NCI-H2196 treated with DMSO at 0.1 percent for 48 hours (cell line): ENCODE results near the gene DNAH3.

Experiments
- DNase-seq: peaks from one replicate; lab custom pipeline; 2025; ENCODE audit not compliant: unreplicated experiment; lab: John Stamatoyannopoulos, UW

The DNAH3 gene

DNA sequence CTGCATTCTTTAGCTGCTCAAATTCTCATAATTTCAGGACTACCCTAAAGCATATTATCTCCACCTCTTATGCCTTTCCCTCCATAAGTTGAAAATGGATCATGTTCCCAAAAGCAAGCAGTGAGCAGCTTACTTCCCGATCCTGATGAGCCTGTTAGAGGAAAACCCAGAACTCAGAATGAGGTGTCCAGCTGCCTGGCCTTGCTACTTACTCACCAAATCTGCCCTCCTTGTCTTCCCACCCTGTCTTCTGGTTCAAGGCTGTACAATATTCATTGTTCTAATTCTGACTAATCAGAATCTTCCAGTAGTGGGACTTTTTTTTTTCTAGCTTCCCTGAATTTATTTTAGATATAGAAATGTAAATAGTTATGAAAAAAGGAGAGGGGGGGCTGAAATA lies 239.3 kb downstream of the DNAH3 start:
- no peak for DNase-seq

DNA sequence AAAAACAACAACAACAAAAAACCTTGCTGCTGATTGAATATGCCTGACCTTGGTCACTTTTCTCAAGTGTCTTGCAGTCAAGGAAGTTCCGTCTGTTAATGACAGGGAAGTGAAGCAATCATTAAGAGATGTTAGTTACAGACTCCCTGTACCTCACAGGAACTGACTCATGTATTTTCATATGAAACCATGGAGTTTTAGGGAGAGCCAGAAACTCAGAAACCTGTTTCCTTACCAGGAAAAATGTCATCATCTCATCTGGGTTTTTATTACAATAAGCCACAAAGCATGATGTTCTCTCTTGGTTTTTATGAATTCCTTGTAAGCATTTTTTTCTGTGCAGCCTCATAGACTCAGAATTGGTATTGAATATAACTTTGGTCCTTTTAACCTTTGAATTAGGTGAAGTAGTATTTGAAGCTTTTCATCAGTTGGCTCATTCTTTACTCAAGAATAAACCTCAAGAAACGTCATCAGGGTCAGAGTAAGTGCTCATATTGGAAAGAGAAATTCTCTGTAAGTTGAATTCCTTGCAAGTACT lies 239.8 kb downstream of the DNAH3 start:
- no peak for DNase-seq

DNA sequence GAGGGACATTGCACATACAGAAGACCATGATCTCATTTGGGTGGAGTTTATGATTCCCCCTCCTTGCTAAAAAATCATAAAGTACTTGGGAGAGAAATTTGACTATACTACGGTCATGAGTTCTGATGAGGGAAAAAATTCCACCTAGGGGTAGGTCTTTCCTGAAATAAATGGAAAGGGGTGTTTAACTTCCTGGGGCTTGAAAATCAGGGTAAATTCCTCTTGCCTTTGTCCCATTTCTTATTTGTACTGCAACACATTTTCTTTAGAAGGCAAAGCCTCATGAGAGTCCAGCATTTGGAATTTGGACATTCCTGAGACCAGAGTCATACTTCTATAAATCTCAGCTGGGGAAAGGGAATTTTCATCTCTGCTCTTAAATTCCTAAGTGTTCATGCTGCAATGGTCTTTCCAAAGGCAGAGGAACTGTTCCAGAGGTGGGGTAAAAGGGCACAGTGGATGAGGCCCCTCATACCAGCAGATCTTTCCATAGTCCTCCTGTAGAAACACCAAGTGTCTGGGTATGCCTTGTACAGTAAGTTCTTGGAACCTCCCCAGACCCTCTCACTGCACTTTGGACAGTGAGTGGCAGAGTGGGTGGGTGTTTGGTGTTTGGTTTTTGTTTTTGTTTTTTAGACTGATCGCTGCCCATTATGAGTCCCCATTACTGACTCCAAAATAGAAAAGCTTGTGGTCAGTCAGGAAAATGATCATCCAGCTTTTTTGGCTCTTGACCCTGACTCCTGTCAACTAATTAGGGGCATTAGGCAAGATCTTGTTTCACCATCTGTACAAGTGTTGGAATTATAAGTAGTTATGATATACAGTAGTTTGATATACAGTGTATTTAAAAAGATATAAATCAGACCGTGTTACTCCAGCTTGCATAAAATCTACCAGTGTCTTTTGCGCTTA lies 244.0 kb downstream of the DNAH3 start:
- no peak for DNase-seq

DNA sequence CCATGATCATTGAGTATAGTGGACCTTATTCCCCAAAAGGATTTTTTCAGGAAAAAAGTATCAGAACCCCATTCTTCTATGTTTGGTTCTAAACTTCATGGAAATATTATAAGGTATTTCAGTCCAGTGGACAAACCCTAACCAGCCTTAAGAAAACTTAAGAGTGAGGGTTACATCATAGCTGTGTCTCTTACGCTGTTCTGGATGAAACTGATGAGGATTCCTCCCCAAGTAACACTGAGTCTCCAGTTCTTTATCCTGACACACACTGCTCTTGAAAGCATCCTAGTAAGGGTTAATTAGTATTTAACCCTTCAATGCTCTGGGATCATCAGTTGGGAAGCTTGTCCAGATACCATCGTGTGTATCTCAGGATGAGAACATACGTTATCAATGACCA lies 245.1 kb downstream of the DNAH3 start:
- no peak for DNase-seq

DNA sequence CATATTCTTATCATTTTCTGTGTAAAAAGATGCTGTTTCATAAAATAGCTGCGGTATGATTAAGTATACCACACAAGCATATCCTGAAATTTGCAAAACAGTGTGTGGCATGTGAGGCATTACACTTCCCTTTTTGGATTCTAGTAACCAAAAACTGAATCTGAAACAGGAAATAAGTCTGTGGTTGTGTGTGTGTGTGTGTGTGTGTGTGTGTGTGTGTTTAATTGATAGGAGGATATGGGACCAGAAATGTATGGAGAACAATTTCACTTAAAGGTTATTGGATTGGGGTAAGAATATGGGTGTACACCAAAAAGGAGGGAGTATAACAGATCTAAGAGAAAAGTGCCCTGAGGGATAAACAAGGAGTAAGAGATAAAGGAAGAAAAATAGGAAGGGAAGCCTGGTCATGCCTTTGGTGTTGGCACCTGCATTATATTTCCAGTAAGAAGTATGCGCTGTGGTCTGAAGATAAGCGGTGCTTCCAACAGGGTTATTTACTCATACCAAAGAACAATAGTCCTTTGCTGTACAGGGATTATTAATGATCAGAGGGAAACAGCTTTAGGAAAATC lies 246.1 kb downstream of the DNAH3 start:
- DNase-seq: peak; percentile 42

DNA sequence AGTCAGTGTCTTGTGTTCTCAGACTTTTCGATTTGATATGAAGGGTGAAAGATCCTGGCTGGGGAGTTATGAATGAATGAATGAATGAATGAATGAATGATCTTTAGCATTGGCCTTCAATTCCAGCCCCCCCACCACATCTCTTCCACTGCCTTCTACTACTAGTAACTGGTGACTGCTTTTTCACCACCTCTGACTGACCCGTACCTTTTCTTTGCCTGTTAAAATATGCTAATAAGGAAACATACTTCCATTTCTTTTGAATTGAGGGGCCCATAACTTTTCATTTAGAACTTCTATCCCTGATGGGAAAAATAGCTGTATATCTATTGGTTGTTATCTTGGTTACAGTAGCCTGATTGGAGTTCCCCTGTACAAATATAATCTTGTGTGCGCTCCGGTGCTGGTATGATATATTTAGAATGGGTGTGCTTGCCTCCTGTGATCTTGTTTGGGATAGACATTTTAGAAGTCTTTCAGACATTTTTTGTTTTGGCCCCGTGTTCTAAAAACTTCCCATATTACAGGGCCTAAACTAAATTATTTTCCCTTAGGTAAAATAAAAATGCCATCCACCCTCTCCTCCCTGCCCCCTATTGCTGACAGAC lies 246.6 kb downstream of the DNAH3 start:
- no peak for DNase-seq

DNA sequence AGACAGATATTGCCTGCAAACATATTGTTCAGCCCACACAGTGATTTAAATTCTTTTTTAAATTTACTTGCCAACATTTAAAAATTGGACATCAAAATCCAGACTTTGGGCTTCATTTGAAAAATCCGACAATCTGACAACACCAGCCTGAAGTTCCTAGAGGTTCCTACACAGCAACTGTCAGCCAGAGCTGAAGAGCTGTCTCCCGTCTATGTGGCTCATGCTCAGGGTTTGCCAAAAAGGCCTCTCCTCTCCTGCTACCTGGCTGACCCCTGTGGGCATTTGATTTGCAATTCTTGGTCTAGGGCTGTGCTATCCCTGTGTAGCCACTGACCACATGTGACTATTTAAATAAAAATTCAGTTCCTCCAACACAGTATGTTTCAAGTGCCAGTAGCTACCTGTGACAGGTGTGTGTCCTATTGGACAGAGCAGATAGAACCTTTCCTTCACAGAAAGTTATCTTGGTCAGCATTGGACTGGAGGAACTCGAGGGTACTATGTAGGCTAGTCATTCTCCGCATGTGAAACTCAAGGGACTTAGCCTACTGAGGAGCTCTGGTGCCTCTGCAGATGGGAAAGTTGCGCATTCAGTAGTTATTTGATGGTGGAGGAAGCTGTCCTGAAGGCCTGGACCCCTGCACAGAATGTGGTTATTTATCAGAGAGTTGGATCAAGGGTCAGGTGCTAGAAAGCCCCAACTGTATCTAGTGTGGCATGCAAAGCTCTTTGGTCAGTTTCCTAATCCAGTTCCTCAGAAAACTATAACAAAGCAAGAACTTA lies 247.3 kb downstream of the DNAH3 start:
- no peak for DNase-seq

DNA sequence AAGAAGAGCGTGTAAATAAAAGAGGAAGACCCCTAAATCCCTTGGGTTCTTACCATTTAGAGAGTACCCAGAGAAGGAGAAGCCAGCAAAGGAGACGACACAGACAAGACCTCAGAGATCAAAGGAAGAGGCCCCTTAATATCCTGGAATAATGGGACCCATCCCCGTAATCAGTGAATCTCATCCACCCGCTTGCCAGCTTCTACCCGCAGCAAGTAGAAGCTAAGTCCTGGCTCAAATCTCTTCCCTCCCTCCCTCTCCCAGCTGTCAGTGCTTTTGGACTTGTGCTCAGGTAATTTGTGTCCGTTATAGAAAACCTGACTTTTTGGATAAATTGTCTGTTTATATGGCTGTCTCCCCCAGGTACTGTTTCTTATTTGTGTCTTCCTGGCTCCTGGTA lies 248.2 kb downstream of the DNAH3 start:
- no peak for DNase-seq

DNA sequence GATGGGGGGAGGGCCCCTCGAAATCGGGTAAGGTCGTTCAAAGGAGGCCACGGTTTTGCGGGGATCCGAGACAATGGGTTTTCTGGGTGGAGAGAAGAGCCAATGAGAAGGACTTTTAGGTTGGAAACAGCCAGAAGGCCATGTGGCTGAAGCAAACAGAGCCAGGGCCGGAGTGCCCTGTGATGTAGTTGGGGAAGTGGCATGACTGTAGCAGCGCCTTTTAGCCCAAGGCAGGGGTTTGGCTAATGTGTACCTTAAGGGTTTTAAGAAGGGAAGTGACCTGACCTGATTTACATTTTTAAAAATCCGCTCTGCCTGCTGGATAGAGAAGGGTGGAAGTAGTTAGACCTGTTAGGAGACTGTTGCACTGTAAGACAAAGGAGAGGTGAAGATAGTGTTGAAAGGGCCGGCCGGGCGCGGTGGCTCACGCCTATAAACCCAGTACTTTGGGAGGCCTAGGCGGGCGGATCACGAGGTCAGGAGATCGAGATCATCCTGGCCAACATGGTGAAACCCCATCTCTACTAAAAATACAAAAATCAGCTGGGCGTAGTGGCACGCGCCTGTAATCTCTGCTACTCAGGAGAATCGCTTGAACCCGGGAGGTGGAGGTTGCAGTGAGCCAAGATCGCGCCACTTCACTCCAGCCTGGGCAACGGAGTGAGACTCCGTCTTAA lies 249.1 kb downstream of the DNAH3 start:
- peak; percentile 4 for DNase-seq

DNA sequence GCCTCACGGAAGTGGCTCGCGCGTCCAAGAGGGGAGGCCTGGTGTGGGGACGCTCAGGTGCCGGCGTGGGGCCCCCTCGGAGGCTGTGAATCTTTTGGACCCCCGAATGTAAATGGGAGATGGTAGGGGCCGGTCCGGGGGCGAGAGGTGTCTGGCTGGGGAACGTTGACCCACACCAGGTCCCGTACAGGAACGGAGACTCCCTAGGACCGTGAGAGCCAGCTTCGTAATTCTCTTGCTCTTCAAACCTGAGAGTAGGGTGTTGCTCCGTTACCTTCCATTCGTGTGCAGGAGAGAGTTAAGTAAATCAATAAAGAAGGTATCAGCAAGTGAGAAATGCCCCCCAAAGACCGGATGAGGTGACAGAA lies 249.6 kb downstream of the DNAH3 start:
- DNase-seq: no peak

DNA sequence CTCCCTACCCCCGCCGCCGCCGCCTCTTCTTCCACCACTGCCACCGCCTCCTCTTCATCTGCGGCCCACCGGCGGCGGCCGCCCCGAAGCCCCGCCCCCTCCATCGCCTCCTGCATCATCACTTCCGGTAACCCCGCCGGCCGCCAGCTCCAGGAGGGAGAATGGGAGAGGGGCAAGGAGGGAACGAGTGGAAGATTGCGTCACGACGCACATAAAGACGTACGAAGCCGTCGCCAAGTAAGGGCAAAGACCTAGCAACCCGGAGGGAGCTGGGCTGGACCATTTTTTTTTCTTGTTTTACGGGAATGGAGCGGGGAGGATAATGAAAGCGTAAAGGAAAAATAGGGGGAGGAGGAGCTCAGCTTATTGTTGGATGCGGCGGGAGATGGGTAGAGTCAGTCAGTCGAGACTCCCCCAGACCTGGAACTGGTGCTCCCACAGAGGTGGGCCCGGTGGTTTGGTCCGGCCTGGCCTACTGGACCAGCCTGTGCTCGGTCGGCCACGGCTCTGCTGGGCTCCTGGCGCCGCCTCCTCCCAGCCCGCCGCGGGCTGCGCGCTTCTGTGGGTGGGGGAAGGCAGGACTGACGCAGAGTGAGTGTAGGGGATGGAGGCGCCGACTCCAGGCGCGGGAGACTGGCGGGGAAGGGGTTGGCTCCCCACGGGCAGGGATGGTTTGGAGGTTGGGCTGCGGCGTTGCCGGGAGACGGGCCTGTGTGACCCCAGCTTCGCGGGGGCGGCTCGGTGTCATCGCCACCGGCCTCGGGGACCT lies 250.2 kb downstream of the DNAH3 start, which contains the start of the genes DCUN1D3 and LYRM1:
DCUN1D3 (minus strand) TSS at position 60 of the 769 bp plus-strand sequence. CDS start 37,820 bp downstream, outside the sequence.
LYRM1 (plus strand) TSS at position 473 of the 769 bp plus-strand sequence. CDS start 14,785 bp downstream, outside the sequence.
- DNase-seq: peak; percentile 95

DNA sequence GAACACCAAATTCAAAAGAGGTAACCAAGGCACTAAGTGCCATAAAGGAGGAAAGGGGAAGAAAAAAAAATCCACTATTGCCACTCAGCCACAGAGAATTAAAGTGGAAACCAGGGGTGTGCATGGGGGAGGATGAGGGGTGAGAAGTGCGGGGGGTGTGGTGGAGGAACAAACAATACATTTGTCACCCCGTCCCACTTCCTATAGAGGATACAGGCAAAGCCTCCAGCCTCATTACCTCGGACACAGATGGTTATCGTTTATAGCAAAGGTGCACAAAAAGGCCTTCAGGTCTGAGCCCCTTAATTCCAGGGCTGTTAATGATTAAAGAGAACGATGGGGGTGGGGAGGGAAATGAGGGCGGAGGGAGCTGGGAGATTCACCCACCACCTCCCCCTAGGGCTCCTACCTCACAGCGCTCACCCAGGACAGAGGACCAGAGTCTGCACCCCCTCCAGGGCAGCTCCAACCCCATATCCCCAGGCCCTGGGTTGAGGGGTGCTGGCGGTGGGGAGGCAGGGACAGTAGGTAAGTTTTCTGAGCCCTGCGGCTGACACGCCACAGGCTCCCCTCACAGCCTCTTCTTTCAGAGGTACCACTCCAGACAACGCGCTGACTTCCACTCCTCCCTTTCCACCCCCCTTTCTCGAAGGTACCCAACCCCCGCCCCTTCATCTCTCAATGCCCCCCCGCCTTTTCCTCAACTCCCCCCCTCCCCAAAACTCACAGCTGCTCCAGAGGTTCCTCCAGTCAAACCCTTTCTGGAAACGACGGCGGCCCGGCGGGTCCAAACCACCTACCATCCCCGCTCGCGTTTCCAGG lies 251.0 kb downstream of the DNAH3 start:
- no peak for DNase-seq

DNA sequence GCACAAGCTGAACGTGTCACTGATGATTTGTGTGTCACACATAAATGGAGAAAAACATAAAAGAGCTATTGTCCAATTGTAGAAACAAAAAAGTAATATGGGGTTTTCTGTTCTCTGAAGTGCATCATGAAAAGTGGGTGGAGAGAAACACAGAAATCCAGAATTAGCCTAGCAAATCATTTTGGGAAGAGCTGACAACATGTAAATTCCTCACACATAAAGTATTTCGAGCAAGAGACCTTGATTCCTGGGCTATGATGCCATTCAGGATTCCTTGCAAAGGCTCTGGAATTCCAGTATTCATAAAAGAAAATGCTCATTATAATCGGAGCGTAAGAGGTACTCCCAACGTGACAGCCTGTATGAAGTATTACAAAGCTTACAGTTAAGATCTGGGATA lies 251.6 kb downstream of the DNAH3 start:
- DNase-seq: no peak

DNA sequence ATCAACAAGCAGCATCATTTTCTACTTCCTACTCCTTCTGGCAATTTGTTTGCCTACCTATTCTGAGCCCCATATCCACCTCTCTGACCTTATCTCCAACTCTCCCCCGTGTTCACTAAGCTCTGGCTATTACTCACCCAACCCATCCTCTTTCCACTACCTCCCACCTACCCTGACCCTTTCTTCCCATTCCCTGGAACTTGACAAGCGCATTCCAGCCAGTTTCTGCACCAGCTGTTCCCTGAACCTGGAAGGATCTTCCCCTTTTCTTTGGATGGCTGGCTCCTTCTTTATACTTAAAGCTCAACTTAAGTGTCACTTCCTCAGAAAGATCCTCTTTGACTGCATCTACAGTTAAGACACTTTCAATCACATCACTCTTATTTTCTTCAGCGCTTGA lies 252.7 kb downstream of the DNAH3 start:
- DNase-seq: no peak

DNA sequence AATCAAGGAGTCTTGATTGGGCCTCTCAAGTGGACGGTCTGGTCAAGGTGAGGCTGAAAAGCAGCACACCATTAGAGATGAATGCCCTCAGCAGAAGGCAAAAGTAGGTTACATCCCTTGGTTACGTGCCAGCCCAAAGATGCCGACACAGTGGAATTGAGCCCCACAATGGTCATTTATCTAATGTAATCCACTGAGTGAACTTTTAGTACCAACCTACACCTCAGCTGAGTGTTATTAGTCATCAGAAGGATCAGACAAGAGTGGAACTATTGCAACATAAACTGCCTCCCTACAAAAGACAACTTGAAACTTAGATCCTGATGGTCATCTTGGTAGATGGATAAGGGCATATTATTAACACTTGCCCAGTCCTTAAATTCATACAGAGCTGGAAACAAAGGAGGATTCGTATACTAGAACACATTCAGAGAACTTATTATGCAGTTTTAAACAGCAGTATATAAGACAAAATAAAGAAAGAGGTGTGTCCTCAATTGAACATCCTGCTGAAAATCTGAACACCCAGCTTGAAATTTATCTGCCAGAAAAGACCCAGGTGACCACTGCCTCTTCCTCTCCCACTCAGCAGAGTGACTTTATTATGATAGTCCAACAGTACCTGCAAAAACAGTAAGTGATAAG lies 253.3 kb downstream of the DNAH3 start:
- no peak for DNase-seq

DNA sequence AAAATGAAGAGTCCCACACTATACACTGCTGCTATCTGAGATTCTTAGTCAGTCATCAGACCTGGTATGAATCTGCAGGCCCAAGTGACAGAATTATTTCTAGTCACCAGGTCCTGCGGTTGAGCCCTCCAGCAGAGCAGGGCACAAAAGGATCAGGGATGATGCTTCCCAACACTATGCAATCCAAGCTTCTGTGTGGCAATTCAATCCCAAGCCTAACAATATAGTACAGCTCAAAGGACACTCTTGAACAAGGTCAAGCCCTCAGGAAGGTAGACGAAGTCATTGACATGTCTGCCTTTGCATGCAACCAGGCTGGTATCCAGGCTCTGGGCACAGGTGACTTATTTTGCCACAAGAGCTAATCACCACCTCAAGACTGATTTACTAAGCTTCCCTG lies 256.3 kb downstream of the DNAH3 start:
- no peak for DNase-seq

DNA sequence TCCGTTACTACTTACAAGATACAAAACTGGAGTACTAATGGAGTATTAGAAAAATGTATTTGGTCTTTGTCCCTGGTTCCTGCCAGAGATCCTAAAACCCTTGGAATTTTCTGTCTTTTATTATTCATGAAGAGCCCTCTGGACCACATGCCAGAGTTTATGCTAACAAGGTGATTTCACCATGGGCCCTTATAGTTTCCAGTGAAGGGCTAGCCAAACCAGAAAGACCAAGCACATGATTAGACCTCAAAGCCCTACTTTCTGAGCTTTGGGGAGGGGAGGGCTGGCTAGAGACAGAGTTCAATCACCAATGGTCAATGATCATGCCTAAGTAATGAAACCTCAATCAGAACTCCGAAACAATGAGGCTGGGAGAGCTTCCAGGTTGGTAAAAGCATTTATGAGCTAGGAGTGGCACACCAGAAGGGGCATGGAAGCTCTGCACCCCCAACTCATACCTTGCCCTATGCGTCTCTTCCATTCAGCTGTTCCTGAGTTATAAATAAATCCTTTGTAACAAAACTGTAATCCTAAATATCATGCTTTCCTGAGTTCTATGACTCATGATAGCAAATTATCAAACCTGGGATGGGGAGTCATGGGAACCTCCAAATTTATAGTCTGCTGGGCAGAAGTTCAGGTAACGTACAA lies 260.9 kb downstream of the DNAH3 start:
- no peak for DNase-seq

DNA sequence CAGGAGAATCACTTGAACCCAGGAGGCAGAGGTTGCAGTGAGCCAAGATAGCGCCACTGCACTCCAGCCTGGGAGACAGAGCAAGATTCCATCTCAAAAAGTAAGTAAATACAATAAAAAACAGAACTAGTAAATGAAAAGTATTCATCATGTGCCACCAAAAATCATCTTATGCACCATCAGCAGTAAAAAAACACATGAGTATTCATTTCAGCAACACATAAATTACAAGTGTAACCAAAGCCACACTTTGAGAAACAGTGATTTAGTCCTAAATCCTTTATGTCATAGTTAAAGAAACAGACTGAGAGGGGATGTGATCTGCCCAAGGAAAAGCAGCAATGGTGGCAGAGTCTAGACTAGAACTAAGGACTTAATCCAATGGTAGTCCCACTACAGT lies 263.4 kb downstream of the DNAH3 start:
- DNase-seq: no peak
